Prostate gland (tissue), 2 donors: ENCODE data around the gene NOL6.
"Not testable (repeated sequence)": the region's sequence is repeated elsewhere in the genome, so short reads cannot be mapped to it uniquely, and the experiment has no call there.

ENCODE experiments used
- CTCF ChIP-seq, 4 experiments: fragments of 200-600 bp in 2 of 4; fragments of 450-650 bp in 2 of 4; sonication (generic) in 2 of 4; IDR thresholded peaks; 1 replicate in 3 of 4; 2 replicates in 1 of 4; pipeline ENCODE4 v1.5.1; 2016 to 2019; ENCODE audit warnings: antibody characterized with exemption in 4 of 4, mild to moderate bottlenecking in 2 of 4, moderate library complexity in 2 of 4
- POLR2A ChIP-seq: fragments of 450-650 bp; IDR thresholded peaks from one replicate; pipeline ENCODE4 v1.6.1; 2016; ENCODE audit warnings: antibody characterized with exemption, mild to moderate bottlenecking
- POLR2AphosphoS5 ChIP-seq: sonication (generic); formaldehyde crosslinking; IDR thresholded peaks from one replicate; pipeline ENCODE4 v1.6.1; 2017; ENCODE audit warnings: antibody characterized with exemption

- not testable (repeated sequence) for TF ChIP-seq CTCF (IDR thresholded peaks at IDR 0.05); POLR2AphosphoS5; POLR2A
Observed at GRCh38 chr9:33454661-33455026, 19.1 kb downstream of the NOL6 start.
